H9 (cell line): ENCODE data around the gene LRP10. TPM values are rescaled to one million over a fixed set of nuclear protein-coding genes. Genes with fewer than 3 reads are reported as not detected.

Experiments
- DNase-seq: peaks from one replicate; pipeline ENCODE4 v3.0.0-alpha.2; 2017
- H2AFZ ChIP-seq: one replicate; pipeline ENCODE4 v1.6.1; 2013; ENCODE audit warnings: mild to moderate bottlenecking, low read length, control low read depth, moderate library complexity
- H2AK5ac ChIP-seq: 2 replicates; pipeline ENCODE4 v1.6.1; 2013; ENCODE audit warnings: low read length, control low read depth, mixed read lengths; ENCODE audit not compliant: insufficient read length
- H2BK120ac ChIP-seq: one replicate; pipeline ENCODE4 v1.6.1; 2013; ENCODE audit warnings: low read depth, mild to moderate bottlenecking, low read length, control low read depth, inconsistent platforms; ENCODE audit not compliant: poor library complexity, severe bottlenecking
- H2BK12ac ChIP-seq: 2 replicates; pipeline ENCODE4 v1.6.1; 2013; ENCODE audit warnings: low read length, control low read depth, mixed read lengths, low read depth; ENCODE audit not compliant: insufficient read length
- H2BK15ac ChIP-seq: 2 replicates; pipeline ENCODE4 v1.6.1; 2013; ENCODE audit warnings: low read depth, low read length, control low read depth
- H2BK20ac ChIP-seq: one replicate; pipeline ENCODE4 v1.6.1; 2013; ENCODE audit warnings: low read depth, mild to moderate bottlenecking, low read length, control low read depth, inconsistent platforms; ENCODE audit not compliant: poor library complexity, severe bottlenecking
- H2BK5ac ChIP-seq: 2 replicates; pipeline ENCODE4 v1.6.1; 2013; ENCODE audit warnings: low read length, control low read depth, mixed read lengths; ENCODE audit not compliant: insufficient read length
- H3K14ac ChIP-seq: 2 replicates; pipeline ENCODE4 v1.6.1; 2013; ENCODE audit warnings: low read length, control low read depth; ENCODE audit not compliant: insufficient read depth
- H3K18ac ChIP-seq: 2 replicates; pipeline ENCODE4 v1.6.1; 2013; ENCODE audit warnings: low read depth, mild to moderate bottlenecking, mixed read lengths, low read length, control low read depth; ENCODE audit not compliant: insufficient read length
- H3K23ac ChIP-seq: 2 replicates; pipeline ENCODE4 v1.6.1; 2013; ENCODE audit warnings: low read length, control low read depth, mixed read lengths, low read depth; ENCODE audit not compliant: insufficient read length
- H3K23me2 ChIP-seq: 2 replicates; pipeline ENCODE4 v1.6.1; 2013; ENCODE audit warnings: low read depth, mild to moderate bottlenecking, mixed read lengths, low read length, control low read depth; ENCODE audit not compliant: insufficient read length, poor library complexity, severe bottlenecking
- H3K27ac ChIP-seq: 2 replicates; pipeline ENCODE4 v1.5.1; 2013; ENCODE audit warnings: low read length, control low read depth, mixed read lengths, low read depth; ENCODE audit not compliant: insufficient read length
- H3K27me3 ChIP-seq: 2 replicates; pipeline ENCODE4 v1.6.1; 2013; ENCODE audit warnings: low read length, control low read depth, inconsistent platforms; ENCODE audit not compliant: insufficient read depth
- H3K4ac ChIP-seq: 2 replicates; pipeline ENCODE4 v1.6.1; 2013; ENCODE audit warnings: low read depth, mild to moderate bottlenecking, control low read depth, inconsistent platforms, low read length, moderate library complexity
- H3K4me1 ChIP-seq: 2 replicates; pipeline ENCODE4 v1.6.1; 2013; ENCODE audit warnings: low read length, control low read depth, inconsistent platforms; ENCODE audit not compliant: insufficient read depth
- H3K4me2 ChIP-seq: 2 replicates; pipeline ENCODE4 v1.6.1; 2013; ENCODE audit warnings: low read length, control low read depth, mixed read lengths; ENCODE audit not compliant: insufficient read length, insufficient read depth
- H3K56ac ChIP-seq: 2 replicates; pipeline ENCODE4 v1.6.1; 2013; ENCODE audit warnings: low read depth, mild to moderate bottlenecking, mixed read lengths, low read length, control low read depth; ENCODE audit not compliant: insufficient read length
- H3K79me1 ChIP-seq: 2 replicates; pipeline ENCODE4 v1.6.1; 2013; ENCODE audit warnings: low read depth, mild to moderate bottlenecking, moderate library complexity, low read length, control low read depth, inconsistent platforms; ENCODE audit not compliant: insufficient read depth, poor library complexity, severe bottlenecking
- H3K79me2 ChIP-seq: 2 replicates; pipeline ENCODE4 v1.6.1; 2013; ENCODE audit warnings: low read length, control low read depth, inconsistent platforms; ENCODE audit not compliant: insufficient read depth
- H3K9ac ChIP-seq: 2 replicates; pipeline ENCODE4 v1.6.1; 2013; ENCODE audit warnings: low read length, control low read depth, mixed read lengths; ENCODE audit not compliant: insufficient read length; ENCODE audit errors: extremely low read depth
- H3K9me3 ChIP-seq: one replicate; pipeline ENCODE4 v1.6.1; 2013; ENCODE audit warnings: low read depth, low read length, inconsistent platforms; ENCODE audit not compliant: control insufficient read depth
- H3T11ph ChIP-seq: one replicate; pipeline ENCODE4 v1.6.1; 2013; ENCODE audit warnings: mild to moderate bottlenecking, low read length, control low read depth, inconsistent platforms
- H4K20me1 ChIP-seq: one replicate; pipeline ENCODE4 v1.6.1; 2013; ENCODE audit not compliant: control insufficient read depth, insufficient read length, insufficient read depth
- H4K5ac ChIP-seq: 2 replicates; pipeline ENCODE4 v1.6.1; 2013; ENCODE audit warnings: low read depth, mild to moderate bottlenecking, mixed read lengths, low read length, control low read depth; ENCODE audit not compliant: insufficient read length
- H4K8ac ChIP-seq: replicated peaks from 2 replicates; pipeline ENCODE4 v1.6.1; 2013; ENCODE audit warnings: low read length, control low read depth, mixed read lengths, low read depth; ENCODE audit not compliant: insufficient read length
- H4K91ac ChIP-seq: 2 replicates; pipeline ENCODE4 v1.6.1; 2013; ENCODE audit warnings: low read depth, mild to moderate bottlenecking, moderate library complexity, mixed read lengths, low read length, control low read depth; ENCODE audit not compliant: insufficient read length
- H3K27ac Mint-ChIP-seq, 3 experiments: 2 replicates in 2 of 3; 3 replicates in 1 of 3; pipeline ENCODE4 v1.8.0; 2020 to 2021; ENCODE audit warnings: mixed read lengths in 3 of 3, mild to moderate bottlenecking in 1 of 3, moderate library complexity in 1 of 3
- H3K27me3 Mint-ChIP-seq: 2 replicates; pipeline ENCODE4 v1.8.0; 2021; ENCODE audit warnings: low read depth, mild to moderate bottlenecking, moderate library complexity, mixed read lengths
- H3K36me3 Mint-ChIP-seq, 3 experiments: 2 replicates in 2 of 3; 3 replicates in 1 of 3; pipeline ENCODE4 v1.8.0; 2020 to 2021; ENCODE audit warnings: low read depth in 3 of 3, mixed read lengths in 3 of 3; ENCODE audit not compliant: insufficient read depth in 1 of 3
- H3K4me1 Mint-ChIP-seq, 2 experiments: 2 replicates each; pipeline ENCODE4 v1.8.0; 2020; ENCODE audit warnings: mixed read lengths in 2 of 2
- H3K4me3 Mint-ChIP-seq, 2 experiments: 2 replicates in 1 of 2; 3 replicates in 1 of 2; pipeline ENCODE4 v1.8.0; 2020 to 2021; ENCODE audit warnings: mild to moderate bottlenecking in 2 of 2, mixed read lengths in 2 of 2, moderate library complexity in 1 of 2
- H3K9me3 Mint-ChIP-seq, 2 experiments: 2 replicates in 1 of 2; 3 replicates in 1 of 2; pipeline ENCODE4 v1.8.0; 2020; ENCODE audit warnings: mild to moderate bottlenecking in 2 of 2, mixed read lengths in 2 of 2, moderate library complexity in 1 of 2
- WGBS: extraction: QIAGEN DNeasy Blood & Tissue Kit; methylation state at CpG from one replicate; pipeline ENCODE4 v1.1.7; 2013; ENCODE audit warnings: missing lambda C conversion rate, low lambda C conversion rate, mixed read lengths; ENCODE audit not compliant: insufficient read length; ENCODE audit errors: extremely low coverage; 5-methylcytosine and 5-hydroxymethylcytosine counted together
- total RNA-seq: library from RNA; stranded (reverse); gene quantifications from 2 replicates; pipeline ENCODE4 v1.2.1, GENCODE V29; 2021
- TF ChIP-seq, protein P1 (sequence below): fragments of 200-600 bp; sonication (generic); conservative IDR thresholded peaks from 3 replicates; pipeline ENCODE4 v1.8.0; 2021; ENCODE audit warnings: antibody characterized with exemption, mild to moderate bottlenecking

The LRP10 gene
- total RNA-seq, 1 experiment from 2014 or later, result 13.3 TPM

DNA sequence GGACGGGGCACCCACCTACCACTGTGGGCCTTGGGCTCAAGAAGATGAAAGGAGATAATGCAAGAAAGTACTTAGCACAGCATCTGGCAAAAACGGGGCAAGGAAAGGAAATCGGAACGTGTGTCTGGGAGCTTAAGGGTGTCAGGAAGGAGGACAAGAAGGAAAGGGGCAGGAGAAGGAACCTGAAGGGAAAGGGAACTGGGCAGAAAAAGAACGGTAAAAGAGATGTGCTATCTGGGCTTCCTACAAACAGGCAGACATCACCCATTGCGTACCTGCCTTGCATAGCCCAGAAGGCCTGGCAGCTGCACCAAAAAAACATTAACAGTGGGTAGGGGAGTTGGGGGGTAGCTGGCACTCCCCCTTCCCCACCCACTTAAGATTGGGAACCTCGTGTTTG is 10.5 kb downstream of the LRP10 start:
- Histone ChIP-seq H3K23ac (no peak overlapping the region), H4K91ac (no peak overlapping the region), H3T11ph (no peak overlapping the region), H3K27me3 (peaks cover 3% of the 10 kb centered on the region; the same call in 1 of the 2 replicates), H2BK12ac (no peak overlapping the region), H3K9me3 (no peaks in the 10 kb centered on the region), H4K8ac (no peak overlapping the region), H2AFZ (no peak overlapping the region), H2BK120ac (no peak overlapping the region), H2BK15ac (no peak overlapping the region), H4K5ac (no peak overlapping the region), H3K14ac (peak overlapping the region; percentile 13; the same call in 1 of the 2 replicates), H3K4me2 (no peak overlapping the region), H2AK5ac (no peak overlapping the region), H4K20me1 (no peaks in the 10 kb centered on the region), H3K4me1 (no peaks in the 10 kb centered on the region; the same call in 1 of the 2 replicates), H3K79me1 (no peaks in the 10 kb centered on the region), H2BK20ac (no peak overlapping the region), H2BK5ac (no peak overlapping the region), H3K18ac (no peak overlapping the region), H3K9ac (no peak overlapping the region), H3K79me2 (no peaks in the 10 kb centered on the region), H3K4ac (no peak overlapping the region), H3K23me2 (peaks cover 12% of the 10 kb centered on the region), H3K56ac (no peak overlapping the region), H3K27ac (no peak overlapping the region)
- no peak overlapping the region; a peak in 2 of 7 replicates for H3K27ac Mint-ChIP-seq
- peaks cover 35% of the 10 kb centered on the region for H3K27me3 Mint-ChIP-seq
- TF ChIP-seq, protein P1, sequence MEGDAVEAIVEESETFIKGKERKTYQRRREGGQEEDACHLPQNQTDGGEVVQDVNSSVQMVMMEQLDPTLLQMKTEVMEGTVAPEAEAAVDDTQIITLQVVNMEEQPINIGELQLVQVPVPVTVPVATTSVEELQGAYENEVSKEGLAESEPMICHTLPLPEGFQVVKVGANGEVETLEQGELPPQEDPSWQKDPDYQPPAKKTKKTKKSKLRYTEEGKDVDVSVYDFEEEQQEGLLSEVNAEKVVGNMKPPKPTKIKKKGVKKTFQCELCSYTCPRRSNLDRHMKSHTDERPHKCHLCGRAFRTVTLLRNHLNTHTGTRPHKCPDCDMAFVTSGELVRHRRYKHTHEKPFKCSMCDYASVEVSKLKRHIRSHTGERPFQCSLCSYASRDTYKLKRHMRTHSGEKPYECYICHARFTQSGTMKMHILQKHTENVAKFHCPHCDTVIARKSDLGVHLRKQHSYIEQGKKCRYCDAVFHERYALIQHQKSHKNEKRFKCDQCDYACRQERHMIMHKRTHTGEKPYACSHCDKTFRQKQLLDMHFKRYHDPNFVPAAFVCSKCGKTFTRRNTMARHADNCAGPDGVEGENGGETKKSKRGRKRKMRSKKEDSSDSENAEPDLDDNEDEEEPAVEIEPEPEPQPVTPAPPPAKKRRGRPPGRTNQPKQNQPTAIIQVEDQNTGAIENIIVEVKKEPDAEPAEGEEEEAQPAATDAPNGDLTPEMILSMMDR, result no peak
- H3K4me1 Mint-ChIP-seq, result peaks cover 29 to 33% of the 10 kb centered on the region in 2 experiments
- H3K36me3 Mint-ChIP-seq, result peaks cover 3 to 11% (median 6%) of the 10 kb centered on the region in 3 experiments; a peak in 5 of 7 replicates
- no CpG with 5 or more reads among the region's 7 CpGs for WGBS
- H3K4me3 Mint-ChIP-seq, result peak overlapping the region in 1 of 2 experiments; percentile 46; a peak in 2 of 5 replicates
- no peak for DNase-seq
- H3K9me3 Mint-ChIP-seq, result no peaks in the 10 kb centered on the region; a peak in 1 of 5 replicates
